GM21447 (cell line): ENCODE data around the gene WASL.
"Not testable (repeated sequence)": the region's sequence is repeated elsewhere in the genome, so short reads cannot be mapped to it uniquely, and the experiment has no call there.

ENCODE experiments used
- ATAC-seq: cut with Tn5 transposase; IDR thresholded peaks from one replicate; pipeline ENCODE4 v1.9.1; 2021; ENCODE audit not compliant: unreplicated experiment

The WASL gene

DNA sequence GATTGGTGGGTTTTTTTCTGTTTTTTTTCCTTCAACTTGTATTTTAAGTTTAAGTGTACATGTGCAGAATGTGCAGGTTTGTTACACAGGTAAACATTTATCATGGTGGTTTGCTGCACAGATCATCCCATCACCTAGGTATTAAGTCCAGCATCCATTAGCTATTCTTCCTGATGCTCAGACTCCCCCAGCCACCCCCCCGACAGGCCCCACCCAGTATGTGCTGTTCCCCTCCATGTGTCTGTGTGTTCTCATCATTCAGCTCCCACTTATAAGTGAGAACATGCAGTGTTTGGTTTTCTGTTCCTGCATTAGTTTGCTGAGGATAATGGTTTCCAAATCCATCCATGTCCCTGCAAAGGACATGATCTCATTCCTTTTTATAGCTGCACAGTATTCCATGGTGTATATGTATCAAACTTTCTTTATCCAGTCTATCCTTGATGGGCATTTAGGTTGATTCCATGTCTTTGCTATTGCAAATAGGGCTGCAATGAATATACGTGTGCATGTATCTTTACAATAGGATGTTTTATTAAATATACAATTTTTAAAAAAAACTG, 114.7 kb downstream of the WASL start:
- not testable (repeated sequence) for ATAC-seq

GRCh38 chr7:123633553-123633952, 115.2 kb downstream of the WASL start:
- no peak for ATAC-seq

GRCh38 chr7:123632808-123633207, 116.0 kb downstream of the WASL start:
- no peak for ATAC-seq
